Measurements from ENCODE around the gene HTRA1.

- TF ChIP-seq CTCF (IDR thresholded peaks at IDR 0.05) (no peak), POLR2A (IDR thresholded peaks at IDR 0.05) (no peak)
Measured at GRCh38 chr10:122500726-122501125, 39.4 kb downstream of the HTRA1 start.
